ENCODE results near the gene EXOC3. TPM values are rescaled to one million over a fixed set of nuclear protein-coding genes. Genes with fewer than 3 reads are reported as not detected.

The EXOC3 gene
- total and polyA plus RNA-seq, 10 of the 15 experiments (the other 5 are each of a cell fraction or from before 2014, with no cell fraction given), result 1.6 to 53.0 (median 27.9) TPM

- ChIA-PET POLR2A (no interaction called here), CTCF (no interaction called here), RAD21 (ENCODE audit: unreplicated experiment) (no interaction called here), SMC1A (ENCODE audit: uncharacterized antibody, unreplicated experiment) (no interaction called here)
- no peaks in the 10 kb centered on the region for H4K20me1 ChIP-seq (ENCODE audit: control insufficient read depth, insufficient read depth)
- H3K9me3 ChIP-seq (replicated peaks; ENCODE audit: control insufficient read depth, insufficient read depth, low read length), result no peaks in the 10 kb centered on the region; the same call in 2 of the 3 replicates
- no peak overlapping the region for H3K4me2 ChIP-seq (ENCODE audit: control insufficient read depth, insufficient read depth)
- BruUV-seq (replicated peaks), result no TSS peak
- H3K4me3 ChIP-seq, result no peak overlapping the region
- DNase-seq (ENCODE audit: low read depth, low spot score) (no peak), ATAC-seq (no peak), FAIRE-seq (no peak)
- intact Hi-C loops (cut with micrococcal nuclease; ENCODE audit: unreplicated experiment) (no loop called here), in situ Hi-C loops (cut with MboI) (no loop called here)
- H3K4me1 ChIP-seq (ENCODE audit: control insufficient read depth, insufficient read depth, low read length), result no peaks in the 10 kb centered on the region
- no peak overlapping the region for H3K27ac ChIP-seq (ENCODE audit: control insufficient read depth, insufficient read depth)
- H3K9ac ChIP-seq (ENCODE audit: control insufficient read depth, insufficient read depth, low read length), result no peak overlapping the region
- H3K36me3 ChIP-seq (ENCODE audit: control insufficient read depth in 2 of 2, insufficient read depth in 2 of 2, low read length in 1 of 2), result no peaks in the 10 kb centered on the region
- TF ChIP-seq, protein P1, sequence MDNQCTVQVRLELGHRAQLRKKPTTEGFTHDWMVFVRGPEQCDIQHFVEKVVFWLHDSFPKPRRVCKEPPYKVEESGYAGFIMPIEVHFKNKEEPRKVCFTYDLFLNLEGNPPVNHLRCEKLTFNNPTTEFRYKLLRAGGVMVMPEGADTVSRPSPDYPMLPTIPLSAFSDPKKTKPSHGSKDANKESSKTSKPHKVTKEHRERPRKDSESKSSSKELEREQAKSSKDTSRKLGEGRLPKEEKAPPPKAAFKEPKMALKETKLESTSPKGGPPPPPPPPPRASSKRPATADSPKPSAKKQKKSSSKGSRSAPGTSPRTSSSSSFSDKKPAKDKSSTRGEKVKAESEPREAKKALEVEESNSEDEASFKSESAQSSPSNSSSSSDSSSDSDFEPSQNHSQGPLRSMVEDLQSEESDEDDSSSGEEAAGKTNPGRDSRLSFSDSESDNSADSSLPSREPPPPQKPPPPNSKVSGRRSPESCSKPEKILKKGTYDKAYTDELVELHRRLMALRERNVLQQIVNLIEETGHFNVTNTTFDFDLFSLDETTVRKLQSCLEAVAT (IDR thresholded peaks at IDR 0.05), result no peak
- TF ChIP-seq CHD1 (IDR thresholded peaks at IDR 0.05; ENCODE audit: low read depth, low read length), result no peak
- TF ChIP-seq MYB (IDR thresholded peaks at IDR 0.05; ENCODE audit: borderline replicate concordance, low read depth, low read length), result no peak
- TF ChIP-seq PKNOX1 (IDR thresholded peaks at IDR 0.05), result no peak
- TF ChIP-seq NFYA (IDR thresholded peaks at IDR 0.05; ENCODE audit: borderline replicate concordance, low read depth, low read length), result no peak
- no peak for TF ChIP-seq RFX5 (IDR thresholded peaks at IDR 0.05; ENCODE audit: low read depth, low read length)
- no peak for TF ChIP-seq ZBED1 (IDR thresholded peaks at IDR 0.05; ENCODE audit: borderline replicate concordance)
- TF ChIP-seq EGR1 (IDR thresholded peaks at IDR 0.05; ENCODE audit: borderline replicate concordance in 1 of 2, low read depth in 2 of 2, low read length in 2 of 2), result no peak
- TF ChIP-seq CREB1 (IDR thresholded peaks at IDR 0.05; ENCODE audit: low read depth), result no peak
- TF ChIP-seq, protein P2, sequence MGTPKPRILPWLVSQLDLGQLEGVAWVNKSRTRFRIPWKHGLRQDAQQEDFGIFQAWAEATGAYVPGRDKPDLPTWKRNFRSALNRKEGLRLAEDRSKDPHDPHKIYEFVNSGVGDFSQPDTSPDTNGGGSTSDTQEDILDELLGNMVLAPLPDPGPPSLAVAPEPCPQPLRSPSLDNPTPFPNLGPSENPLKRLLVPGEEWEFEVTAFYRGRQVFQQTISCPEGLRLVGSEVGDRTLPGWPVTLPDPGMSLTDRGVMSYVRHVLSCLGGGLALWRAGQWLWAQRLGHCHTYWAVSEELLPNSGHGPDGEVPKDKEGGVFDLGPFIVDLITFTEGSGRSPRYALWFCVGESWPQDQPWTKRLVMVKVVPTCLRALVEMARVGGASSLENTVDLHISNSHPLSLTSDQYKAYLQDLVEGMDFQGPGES (IDR thresholded peaks at IDR 0.05), result no peak
- no peak for TF ChIP-seq KDM1A (IDR thresholded peaks at IDR 0.05; ENCODE audit: borderline replicate concordance)
- no peak for TF ChIP-seq HCFC1 (IDR thresholded peaks at IDR 0.05; ENCODE audit: low read length)
- TF ChIP-seq, protein P3, sequence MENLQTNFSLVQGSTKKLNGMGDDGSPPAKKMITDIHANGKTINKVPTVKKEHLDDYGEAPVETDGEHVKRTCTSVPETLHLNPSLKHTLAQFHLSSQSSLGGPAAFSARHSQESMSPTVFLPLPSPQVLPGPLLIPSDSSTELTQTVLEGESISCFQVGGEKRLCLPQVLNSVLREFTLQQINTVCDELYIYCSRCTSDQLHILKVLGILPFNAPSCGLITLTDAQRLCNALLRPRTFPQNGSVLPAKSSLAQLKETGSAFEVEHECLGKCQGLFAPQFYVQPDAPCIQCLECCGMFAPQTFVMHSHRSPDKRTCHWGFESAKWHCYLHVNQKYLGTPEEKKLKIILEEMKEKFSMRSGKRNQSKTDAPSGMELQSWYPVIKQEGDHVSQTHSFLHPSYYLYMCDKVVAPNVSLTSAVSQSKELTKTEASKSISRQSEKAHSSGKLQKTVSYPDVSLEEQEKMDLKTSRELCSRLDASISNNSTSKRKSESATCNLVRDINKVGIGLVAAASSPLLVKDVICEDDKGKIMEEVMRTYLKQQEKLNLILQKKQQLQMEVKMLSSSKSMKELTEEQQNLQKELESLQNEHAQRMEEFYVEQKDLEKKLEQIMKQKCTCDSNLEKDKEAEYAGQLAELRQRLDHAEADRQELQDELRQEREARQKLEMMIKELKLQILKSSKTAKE (IDR thresholded peaks at IDR 0.05; ENCODE audit: low read depth, poor library complexity, severe bottlenecking), result no peak
- no peak for TF ChIP-seq REST (IDR thresholded peaks at IDR 0.05; ENCODE audit: low read depth, low read length)
- no peak for TF ChIP-seq ZNF24 (IDR thresholded peaks at IDR 0.05)
- H3K79me2 ChIP-seq (ENCODE audit: control insufficient read depth, insufficient read depth, low read length), result no peaks in the 10 kb centered on the region
- H2AFZ ChIP-seq (ENCODE audit: control insufficient read depth, low read depth, low read length), result no peak overlapping the region
- WGBS (ENCODE audit: insufficient coverage, insufficient replicate concordance, low lambda C conversion rate, missing lambda C conversion rate), result 61% methylated on average over 40 of the region's 40 CpGs
- no peaks in the 10 kb centered on the region; a peak in 1 of 4 replicates for H3K27me3 ChIP-seq (replicated peaks in 1 of 2; ENCODE audit: control insufficient read depth in 2 of 2, insufficient read depth in 2 of 2, low read length in 1 of 2)
These were observed 55.0 kb downstream of the EXOC3 start for GRCh38 chr5:497871-498509.
